ENCODE results near the gene ID1. TPM values are rescaled to one million over a fixed set of nuclear protein-coding genes. Genes with fewer than 3 reads are reported as not detected.

The ID1 gene
- total RNA-seq, 2 donors from 2014 or later = 356 to 514 TPM

DNA sequence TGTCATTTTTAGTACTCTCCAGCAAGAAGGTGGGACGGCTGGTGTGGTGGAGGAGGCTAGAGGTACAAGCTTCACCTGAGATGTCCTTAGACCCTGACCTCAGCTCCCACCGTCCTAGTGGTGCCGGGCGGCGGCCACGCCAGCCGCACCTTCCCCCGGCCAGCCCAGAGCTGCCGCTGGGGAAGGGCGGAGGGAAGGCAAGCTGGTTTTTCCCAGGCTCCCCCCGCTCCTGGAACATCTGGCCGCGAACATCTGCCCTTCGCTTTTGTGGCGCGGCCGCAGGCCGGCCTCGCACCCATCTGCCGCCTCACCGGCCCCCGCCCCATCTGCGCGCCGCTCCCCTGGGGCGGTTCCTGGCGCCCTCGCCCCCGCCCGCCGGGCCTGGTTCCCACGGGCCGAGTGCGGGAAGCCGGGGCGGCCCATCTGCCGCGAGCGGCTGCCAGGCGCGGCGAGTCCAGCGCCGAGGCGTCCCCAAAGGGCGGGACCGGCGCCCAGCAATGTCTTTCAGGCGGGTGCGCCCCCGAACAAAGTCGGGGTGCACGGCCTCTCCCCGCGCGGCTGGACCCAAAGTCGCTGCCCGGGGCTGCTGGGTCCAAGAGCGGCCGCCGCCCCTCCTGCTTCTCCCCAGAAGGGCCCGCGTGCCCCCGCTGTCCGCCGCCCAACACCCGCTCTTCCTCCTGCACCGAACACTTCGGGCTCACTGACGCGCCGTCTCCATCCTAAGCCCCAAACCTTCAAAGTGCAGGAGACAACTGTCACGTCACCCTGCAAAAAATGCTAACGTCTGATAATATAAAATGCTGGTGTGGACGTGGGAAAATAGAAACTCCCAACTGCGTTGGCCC is 17.3 kb upstream of the ID1 start:
- Histone ChIP-seq H3K36me3 (no peaks in the 10 kb centered on the region), H3K4me1 (replicated peaks) (no peaks in the 10 kb centered on the region), H3K4me3 (peak overlapping the region; percentile 36 to 39), H3K27me3 (replicated peaks; ENCODE audit: insufficient read depth) (no peaks in the 10 kb centered on the region), H3K9me3 (no peaks in the 10 kb centered on the region), H3K27ac (peak overlapping the region; percentile 54 to 64)
- WGBS = 3% methylated on average over 59 of the region's 76 CpGs
- intact Hi-C loops (cut with DNase I) = no loop called here
- TF ChIP-seq POLR2AphosphoS5 (IDR thresholded peaks at IDR 0.05) (no peak), POLR2A (IDR thresholded peaks at IDR 0.05) (peak; percentile 39)
- TF ChIP-seq, protein P1, sequence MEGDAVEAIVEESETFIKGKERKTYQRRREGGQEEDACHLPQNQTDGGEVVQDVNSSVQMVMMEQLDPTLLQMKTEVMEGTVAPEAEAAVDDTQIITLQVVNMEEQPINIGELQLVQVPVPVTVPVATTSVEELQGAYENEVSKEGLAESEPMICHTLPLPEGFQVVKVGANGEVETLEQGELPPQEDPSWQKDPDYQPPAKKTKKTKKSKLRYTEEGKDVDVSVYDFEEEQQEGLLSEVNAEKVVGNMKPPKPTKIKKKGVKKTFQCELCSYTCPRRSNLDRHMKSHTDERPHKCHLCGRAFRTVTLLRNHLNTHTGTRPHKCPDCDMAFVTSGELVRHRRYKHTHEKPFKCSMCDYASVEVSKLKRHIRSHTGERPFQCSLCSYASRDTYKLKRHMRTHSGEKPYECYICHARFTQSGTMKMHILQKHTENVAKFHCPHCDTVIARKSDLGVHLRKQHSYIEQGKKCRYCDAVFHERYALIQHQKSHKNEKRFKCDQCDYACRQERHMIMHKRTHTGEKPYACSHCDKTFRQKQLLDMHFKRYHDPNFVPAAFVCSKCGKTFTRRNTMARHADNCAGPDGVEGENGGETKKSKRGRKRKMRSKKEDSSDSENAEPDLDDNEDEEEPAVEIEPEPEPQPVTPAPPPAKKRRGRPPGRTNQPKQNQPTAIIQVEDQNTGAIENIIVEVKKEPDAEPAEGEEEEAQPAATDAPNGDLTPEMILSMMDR (IDR thresholded peaks at IDR 0.05) = no peak
- no peak for DNase-seq (ENCODE audit: low spot score)

DNA sequence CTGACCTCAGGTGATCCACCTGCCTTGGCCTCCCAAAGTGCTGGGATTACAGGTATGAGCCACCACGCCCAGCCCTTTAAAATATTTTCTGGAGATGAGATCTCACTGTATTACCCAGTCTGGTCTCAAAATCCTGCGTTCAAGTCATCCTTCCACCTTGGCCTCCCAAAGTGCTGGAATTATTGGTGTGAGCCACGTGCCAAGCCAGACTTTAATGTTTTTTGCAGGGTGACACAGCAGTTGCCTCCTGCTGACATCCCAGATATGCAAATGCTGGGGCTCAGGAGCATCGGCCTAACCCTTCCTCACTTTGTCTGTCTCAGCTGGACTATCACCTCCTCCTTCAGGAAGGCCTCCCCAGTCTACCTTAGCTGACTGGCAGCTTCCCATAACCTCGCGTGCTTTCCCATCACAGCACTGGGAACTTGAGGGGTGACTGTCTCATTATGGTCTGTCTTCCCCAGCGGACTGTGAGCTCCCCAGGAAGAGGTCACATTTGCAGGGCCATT is 14.3 kb upstream of the ID1 start:
- no peaks in the 10 kb centered on the region for H3K36me3 ChIP-seq
- H3K27me3 ChIP-seq (replicated peaks; ENCODE audit: insufficient read depth) = no peaks in the 10 kb centered on the region
- intact Hi-C loops (cut with DNase I) = no loop called here
- H3K9me3 ChIP-seq = no peaks in the 10 kb centered on the region
- TF ChIP-seq, protein P1 (IDR thresholded peaks at IDR 0.05) = no peak
- no peak for TF ChIP-seq POLR2AphosphoS5 (IDR thresholded peaks at IDR 0.05)
- TF ChIP-seq POLR2A (IDR thresholded peaks at IDR 0.05) = no peak
- no peak overlapping the region for H3K27ac ChIP-seq
- 84% methylated on average over 7 of the region's 7 CpGs for WGBS
- H3K4me3 ChIP-seq = no peak overlapping the region
- DNase-seq (ENCODE audit: low spot score) = no peak
- no peaks in the 10 kb centered on the region for H3K4me1 ChIP-seq (replicated peaks)

DNA sequence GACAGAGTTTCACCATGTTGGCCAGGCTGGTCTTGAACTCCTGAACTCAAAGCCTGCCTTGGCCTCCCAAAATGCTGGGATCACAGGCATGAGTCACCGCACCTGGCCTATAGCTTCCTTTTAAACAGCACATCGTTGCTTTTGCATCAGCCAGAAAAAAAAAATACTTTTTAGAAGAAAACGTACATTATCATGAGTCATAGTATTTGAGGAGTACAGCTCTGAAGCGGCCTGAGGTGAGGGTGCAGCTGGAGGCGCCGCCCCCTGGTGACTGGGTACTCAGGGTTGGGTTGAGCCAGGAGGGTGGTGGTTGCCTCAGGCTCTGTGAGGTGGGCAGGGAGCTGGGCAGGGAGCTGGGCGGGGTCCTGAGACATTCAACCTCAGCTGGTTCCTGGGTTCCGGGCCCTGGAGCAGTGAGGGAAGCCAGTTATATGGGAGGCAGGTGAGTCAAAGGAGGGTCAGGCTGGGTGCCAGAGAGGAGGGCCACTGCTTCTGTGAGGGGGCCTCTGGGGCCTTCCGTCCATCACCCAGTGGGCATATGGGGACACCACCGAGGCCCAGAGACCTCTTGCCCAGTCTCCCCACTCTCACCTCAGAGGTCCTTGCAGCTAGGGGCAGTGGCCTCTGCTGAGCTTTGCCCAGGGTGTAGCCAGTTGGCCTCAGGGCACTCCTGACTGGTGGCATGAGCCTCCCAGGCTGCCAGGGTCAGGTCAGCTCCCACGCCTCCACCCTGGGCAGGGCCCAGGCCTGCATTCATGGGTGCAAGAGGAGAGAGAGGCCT is 11.7 kb upstream of the ID1 start:
- intact Hi-C loops (cut with DNase I) = no loop called here
- WGBS = 58% methylated on average over 11 of the region's 11 CpGs
- H3K4me1 ChIP-seq (replicated peaks) = no peaks in the 10 kb centered on the region

DNA sequence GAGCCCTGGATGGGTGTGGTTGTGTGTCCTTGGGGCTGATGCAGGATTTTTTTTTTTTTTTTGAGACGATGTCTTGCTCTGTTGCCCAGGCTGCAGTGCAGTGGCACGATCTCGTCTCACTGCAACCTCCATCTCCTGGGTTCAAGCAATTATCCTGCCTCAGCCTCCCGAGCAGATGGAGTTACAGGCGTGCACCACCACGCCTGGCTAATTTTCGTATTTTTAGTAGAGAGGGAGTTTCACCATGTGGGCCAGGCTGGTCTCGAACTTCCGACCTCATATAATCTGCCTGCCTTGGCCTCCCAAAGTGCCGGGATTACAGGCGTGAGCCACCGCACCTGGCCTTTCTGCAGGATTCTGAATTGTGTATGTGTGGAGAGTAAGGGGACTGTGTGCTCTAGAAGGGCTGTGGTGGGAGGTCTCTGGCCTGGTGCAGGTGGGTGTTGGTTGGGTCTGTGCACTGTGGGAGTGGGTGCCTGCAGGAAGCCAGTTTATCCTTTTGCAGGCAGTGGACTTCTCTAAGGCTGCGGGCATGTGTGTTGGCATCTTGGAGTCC is 11.0 kb upstream of the ID1 start:
- Histone ChIP-seq H3K27ac (no peak overlapping the region), H3K9me3 (no peaks in the 10 kb centered on the region), H3K36me3 (no peaks in the 10 kb centered on the region), H3K4me1 (replicated peaks) (no peaks in the 10 kb centered on the region), H3K27me3 (replicated peaks; ENCODE audit: insufficient read depth) (no peaks in the 10 kb centered on the region), H3K4me3 (no peak overlapping the region)
- TF ChIP-seq, protein P1 (IDR thresholded peaks at IDR 0.05) = no peak
- no peak for TF ChIP-seq POLR2A (IDR thresholded peaks at IDR 0.05)
- TF ChIP-seq POLR2AphosphoS5 (IDR thresholded peaks at IDR 0.05) = no peak
- intact Hi-C loops (cut with DNase I) = no loop called here
- DNase-seq (ENCODE audit: low spot score) = no peak
- WGBS = 90% methylated on average over 13 of the region's 13 CpGs

More for the DNA sequence above, 11.7 kb upstream of the ID1 start:
- Histone ChIP-seq H3K27me3 (replicated peaks; ENCODE audit: insufficient read depth) (no peaks in the 10 kb centered on the region), H3K9me3 (no peaks in the 10 kb centered on the region), H3K36me3 (no peaks in the 10 kb centered on the region), H3K4me3 (no peak overlapping the region), H3K27ac (no peak overlapping the region)
- no peak for DNase-seq (ENCODE audit: low spot score)
- no peak for TF ChIP-seq POLR2AphosphoS5 (IDR thresholded peaks at IDR 0.05)
- TF ChIP-seq POLR2A (IDR thresholded peaks at IDR 0.05) = no peak
- TF ChIP-seq, protein P1 (IDR thresholded peaks at IDR 0.05) = peak in 1 of 4 experiments; percentile 7
